ENCODE measurements around the gene NCAPG2. TPM values are rescaled to one million over a fixed set of nuclear protein-coding genes. Genes with fewer than 3 reads are reported as not detected.

Gene NCAPG2
- total RNA-seq, 1 experiment from 2014 or later: 99.4 TPM

DNA sequence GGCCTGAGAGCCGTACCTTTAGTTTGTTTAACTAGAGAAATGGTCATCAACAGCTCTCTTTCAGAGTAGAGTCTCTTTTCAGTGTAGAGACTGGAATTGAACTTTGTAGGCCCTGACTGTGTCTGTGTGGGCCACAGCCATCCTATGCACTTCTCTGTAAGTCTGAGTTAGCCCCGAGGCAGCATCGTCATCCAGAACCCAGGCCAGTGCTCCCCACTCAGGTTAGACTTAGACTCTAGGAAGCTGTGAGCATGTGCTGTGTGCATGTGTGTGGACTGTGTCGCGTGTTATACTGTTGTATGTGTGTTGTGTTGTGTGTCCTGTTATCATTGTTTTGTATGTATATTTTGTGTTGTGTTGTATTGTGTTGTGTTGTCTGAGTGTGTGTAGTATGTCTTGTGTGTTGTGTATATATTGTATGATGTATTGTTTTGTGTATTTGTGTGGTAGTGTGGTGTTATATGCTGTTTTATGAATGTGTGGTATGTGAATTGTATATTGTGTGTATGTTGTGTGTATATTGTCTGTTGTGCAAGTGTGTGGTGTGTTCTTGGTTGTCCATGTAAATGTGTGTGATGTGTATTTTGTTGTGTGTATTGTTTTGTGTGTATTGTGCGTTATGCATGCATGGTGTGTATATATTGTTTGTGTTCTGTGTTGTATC, 18.1 kb upstream of the NCAPG2 start:
- no peaks in the 10 kb centered on the region for H3K36me3 Mint-ChIP-seq (ENCODE audit: insufficient read depth in 1 of 3, low read depth in 3 of 3)
- no peak overlapping the region for H3K56ac ChIP-seq (ENCODE audit: insufficient read length, low read depth, low read length)
- H4K91ac ChIP-seq (ENCODE audit: insufficient read length, low read depth, low read length): no peak overlapping the region
- H2AFZ ChIP-seq (ENCODE audit: low read length): no peak overlapping the region
- no peak for DNase-seq
- no peak overlapping the region for H3T11ph ChIP-seq (ENCODE audit: low read length)
- H2BK5ac ChIP-seq (ENCODE audit: insufficient read length, low read length): no peak overlapping the region
- peaks cover 9% of the 10 kb centered on the region for H3K27me3 Mint-ChIP-seq (ENCODE audit: low read depth)
- H3K4me1 Mint-ChIP-seq: no peaks in the 10 kb centered on the region
- H2BK20ac ChIP-seq (ENCODE audit: low read depth, low read length, poor library complexity, severe bottlenecking): no peak overlapping the region
- H3K27ac Mint-ChIP-seq: no peak overlapping the region
- H2BK15ac ChIP-seq (ENCODE audit: low read depth, low read length): no peak overlapping the region
- H3K79me1 ChIP-seq (ENCODE audit: insufficient read depth, low read depth, low read length, poor library complexity, severe bottlenecking): no peaks in the 10 kb centered on the region
- H3K9me3 ChIP-seq (ENCODE audit: control insufficient read depth, low read depth, low read length): no peaks in the 10 kb centered on the region
- WGBS (ENCODE audit: extremely low coverage, insufficient read length, low lambda C conversion rate): 100% methylated on average over 1 of the region's 6 CpGs
- no peak overlapping the region for H3K27ac ChIP-seq (ENCODE audit: insufficient read length, low read depth, low read length)
- no peak overlapping the region for H3K4ac ChIP-seq (ENCODE audit: low read depth, low read length)
- H2BK12ac ChIP-seq (ENCODE audit: insufficient read length, low read depth, low read length): no peak overlapping the region
- H2AK5ac ChIP-seq (ENCODE audit: insufficient read length, low read length): no peak overlapping the region
- H3K9ac ChIP-seq (ENCODE audit: extremely low read depth, insufficient read length, low read length): no peak overlapping the region
- TF ChIP-seq, protein P1, sequence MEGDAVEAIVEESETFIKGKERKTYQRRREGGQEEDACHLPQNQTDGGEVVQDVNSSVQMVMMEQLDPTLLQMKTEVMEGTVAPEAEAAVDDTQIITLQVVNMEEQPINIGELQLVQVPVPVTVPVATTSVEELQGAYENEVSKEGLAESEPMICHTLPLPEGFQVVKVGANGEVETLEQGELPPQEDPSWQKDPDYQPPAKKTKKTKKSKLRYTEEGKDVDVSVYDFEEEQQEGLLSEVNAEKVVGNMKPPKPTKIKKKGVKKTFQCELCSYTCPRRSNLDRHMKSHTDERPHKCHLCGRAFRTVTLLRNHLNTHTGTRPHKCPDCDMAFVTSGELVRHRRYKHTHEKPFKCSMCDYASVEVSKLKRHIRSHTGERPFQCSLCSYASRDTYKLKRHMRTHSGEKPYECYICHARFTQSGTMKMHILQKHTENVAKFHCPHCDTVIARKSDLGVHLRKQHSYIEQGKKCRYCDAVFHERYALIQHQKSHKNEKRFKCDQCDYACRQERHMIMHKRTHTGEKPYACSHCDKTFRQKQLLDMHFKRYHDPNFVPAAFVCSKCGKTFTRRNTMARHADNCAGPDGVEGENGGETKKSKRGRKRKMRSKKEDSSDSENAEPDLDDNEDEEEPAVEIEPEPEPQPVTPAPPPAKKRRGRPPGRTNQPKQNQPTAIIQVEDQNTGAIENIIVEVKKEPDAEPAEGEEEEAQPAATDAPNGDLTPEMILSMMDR (conservative IDR thresholded peaks at IDR 0.05): no peak
- no peaks in the 10 kb centered on the region for H3K27me3 ChIP-seq (ENCODE audit: insufficient read depth, low read length)
- no peaks in the 10 kb centered on the region; a peak in 1 of 5 replicates for H3K9me3 Mint-ChIP-seq
- no peak overlapping the region for H3K14ac ChIP-seq (ENCODE audit: insufficient read depth, low read length)
- no peak overlapping the region for H3K4me3 Mint-ChIP-seq
- H3K4me1 ChIP-seq (ENCODE audit: insufficient read depth, low read length): no peaks in the 10 kb centered on the region
- no peak overlapping the region for H3K18ac ChIP-seq (ENCODE audit: insufficient read length, low read depth, low read length)
- no peaks in the 10 kb centered on the region for H3K79me2 ChIP-seq (ENCODE audit: insufficient read depth, low read length)
- H4K5ac ChIP-seq (ENCODE audit: insufficient read length, low read depth, low read length): no peak overlapping the region
- H2BK120ac ChIP-seq (ENCODE audit: low read depth, low read length, poor library complexity, severe bottlenecking): no peak overlapping the region
- H3K23me2 ChIP-seq (ENCODE audit: insufficient read length, low read depth, low read length, poor library complexity, severe bottlenecking): no peaks in the 10 kb centered on the region
- H4K8ac ChIP-seq (replicated peaks; ENCODE audit: insufficient read length, low read depth, low read length): no peak overlapping the region
- no peaks in the 10 kb centered on the region for H4K20me1 ChIP-seq (ENCODE audit: control insufficient read depth, insufficient read depth, insufficient read length)
- H3K23ac ChIP-seq (ENCODE audit: insufficient read length, low read depth, low read length): no peak overlapping the region
- H3K4me2 ChIP-seq (ENCODE audit: insufficient read depth, insufficient read length, low read length): no peak overlapping the region
